Mucosa of descending colon (tissue), 3 donors: ENCODE measurements around the gene PRRG3. TPM values are rescaled to one million over a fixed set of nuclear protein-coding genes. Genes with fewer than 3 reads are reported as not detected.

Experiments
- ATAC-seq: fragments of 200-7000 bp; cut with Tn5 transposase; one replicate; pipeline ENCODE4 v1.9.1; 2020; ENCODE audit warnings: mild to moderate bottlenecking, moderate library complexity
- DNase-seq, 3 donors: peaks; one replicate each; pipeline ENCODE4 v3.0.0-alpha.2; 2020
- H3K36me3 ChIP-seq: fragments of 200-600 bp; one replicate; pipeline ENCODE4 v1.8.0; 2021; ENCODE audit warnings: low read depth, mild to moderate bottlenecking
- H3K4me1 ChIP-seq: fragments of 200-600 bp; one replicate; pipeline ENCODE4 v1.8.0; 2021; ENCODE audit warnings: low read depth, mild to moderate bottlenecking
- H3K4me3 ChIP-seq: fragments of 200-600 bp; one replicate; pipeline ENCODE4 v1.8.0; 2021; ENCODE audit warnings: mild to moderate bottlenecking
- H3K9me3 ChIP-seq: fragments of 200-600 bp; one replicate; pipeline ENCODE4 v1.8.0; 2021; ENCODE audit warnings: mild to moderate bottlenecking
- intact Hi-C, 2 donors: fragments of 100-400 bp; cut with DNase I in 1 of 2; cut with micrococcal nuclease in 1 of 2; formaldehyde crosslinking; loops; one replicate each; pipeline versions ENCODE4 v1.11.0 to v1.11.1; 2022; cut with DNase I, micrococcal nuclease
- total RNA-seq, 3 donors: library from RNA; stranded (reverse); fragmentation: NEBNext Ultra II Directional in 2 of 3; extraction: Animal tissue kit (Norgen Biotek cat#: 25700) in 2 of 3; gene quantifications; one replicate each; pipeline versions ENCODE4 v1.2.1 to v1.2.4, GENCODE V29; 2021 to 2023
- TF ChIP-seq, protein P1 (sequence below): fragments of 200-600 bp; IDR thresholded peaks from one replicate; pipeline ENCODE4 v1.8.0; 2022; ENCODE audit warnings: antibody characterized with exemption, mild to moderate bottlenecking
- donor health status: DM: no; HTN: no; CAD: no; lungs with moderate emphysema.
- donor health status: DM: no; HTN: no; CAD: no.
- donor health status: DM: no; HTN: yes; CAD: no.

Gene PRRG3
- total RNA-seq, 3 donors from 2014 or later: 0.06 to 2.8 (median 0.22) TPM

DNA sequence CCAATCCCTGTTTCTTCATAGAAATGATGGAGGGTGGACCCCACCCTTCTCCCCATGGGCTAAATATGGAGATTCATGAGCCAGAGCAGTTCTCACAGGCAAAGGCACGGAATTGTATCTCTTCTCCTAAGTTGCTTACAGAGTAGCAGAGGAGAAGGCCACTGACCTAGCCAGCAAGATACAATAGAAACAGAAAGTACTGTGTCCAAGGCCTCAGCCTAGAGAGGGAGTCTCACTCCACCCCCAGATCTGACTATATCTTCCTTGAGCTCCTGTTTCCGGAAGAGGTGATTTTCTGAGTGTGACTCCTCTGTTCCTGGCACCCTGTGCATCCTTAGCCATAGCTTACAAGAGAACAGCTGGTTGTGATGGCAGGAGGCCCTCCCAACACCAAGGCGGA is 20.5 kb downstream of the PRRG3 start, which contains the start of gene FATE1:
TSS of gene FATE1 (plus strand) at position 284 of the 400 bp plus-strand sequence. CDS start at position 369, 85 bp downstream.
- TF ChIP-seq, protein P1, sequence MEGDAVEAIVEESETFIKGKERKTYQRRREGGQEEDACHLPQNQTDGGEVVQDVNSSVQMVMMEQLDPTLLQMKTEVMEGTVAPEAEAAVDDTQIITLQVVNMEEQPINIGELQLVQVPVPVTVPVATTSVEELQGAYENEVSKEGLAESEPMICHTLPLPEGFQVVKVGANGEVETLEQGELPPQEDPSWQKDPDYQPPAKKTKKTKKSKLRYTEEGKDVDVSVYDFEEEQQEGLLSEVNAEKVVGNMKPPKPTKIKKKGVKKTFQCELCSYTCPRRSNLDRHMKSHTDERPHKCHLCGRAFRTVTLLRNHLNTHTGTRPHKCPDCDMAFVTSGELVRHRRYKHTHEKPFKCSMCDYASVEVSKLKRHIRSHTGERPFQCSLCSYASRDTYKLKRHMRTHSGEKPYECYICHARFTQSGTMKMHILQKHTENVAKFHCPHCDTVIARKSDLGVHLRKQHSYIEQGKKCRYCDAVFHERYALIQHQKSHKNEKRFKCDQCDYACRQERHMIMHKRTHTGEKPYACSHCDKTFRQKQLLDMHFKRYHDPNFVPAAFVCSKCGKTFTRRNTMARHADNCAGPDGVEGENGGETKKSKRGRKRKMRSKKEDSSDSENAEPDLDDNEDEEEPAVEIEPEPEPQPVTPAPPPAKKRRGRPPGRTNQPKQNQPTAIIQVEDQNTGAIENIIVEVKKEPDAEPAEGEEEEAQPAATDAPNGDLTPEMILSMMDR: no peak
- H3K9me3 ChIP-seq: no peaks in the 10 kb centered on the region
- DNase-seq (no peak), ATAC-seq (no peak)
- no peaks in the 10 kb centered on the region for H3K36me3 ChIP-seq
- intact Hi-C loops: no loop called here
- H3K4me1 ChIP-seq: no peaks in the 10 kb centered on the region
- no peak within 1 kb of the TSS for H3K4me3 ChIP-seq

DNA sequence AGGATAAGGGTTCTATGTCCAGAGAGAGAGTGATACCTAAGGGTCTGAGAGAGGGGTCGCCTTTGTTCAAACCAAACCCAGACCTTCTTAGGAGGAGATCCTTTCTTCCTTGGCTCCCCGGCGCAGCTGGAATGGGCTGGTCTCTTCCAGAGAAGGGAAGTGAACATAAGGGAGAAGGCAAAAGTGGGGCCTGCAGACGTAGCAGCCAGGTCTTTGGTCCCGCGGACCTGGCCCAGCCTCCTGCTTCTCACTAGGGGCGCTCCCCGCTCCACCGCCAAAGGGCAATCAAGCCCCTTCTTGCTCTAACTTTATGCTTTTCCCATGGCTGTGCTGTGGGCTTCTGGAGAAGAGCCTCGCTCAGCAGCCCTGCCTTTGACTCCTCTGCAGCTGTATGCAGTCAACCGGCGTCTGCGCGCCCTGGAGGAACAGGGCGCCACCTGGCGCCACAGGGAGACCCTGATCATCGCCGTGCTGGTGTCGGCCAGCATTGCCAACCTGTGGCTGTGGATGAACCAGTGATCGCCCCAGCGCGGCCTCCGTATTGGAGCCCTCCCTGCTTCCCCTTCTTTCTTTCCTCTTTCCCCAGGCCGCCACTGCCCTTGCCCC is 27.1 kb downstream of the PRRG3 start:
- Histone ChIP-seq H3K4me1 (no peaks in the 10 kb centered on the region), H3K9me3 (no peaks in the 10 kb centered on the region), H3K4me3 (no peak overlapping the region), H3K36me3 (no peaks in the 10 kb centered on the region)
- DNase-seq (peak in 2 of 3 donors; percentile 42 to 49), ATAC-seq (peak; percentile 76)
- intact Hi-C loops: no loop called here
- TF ChIP-seq, protein P1: no peak

DNA sequence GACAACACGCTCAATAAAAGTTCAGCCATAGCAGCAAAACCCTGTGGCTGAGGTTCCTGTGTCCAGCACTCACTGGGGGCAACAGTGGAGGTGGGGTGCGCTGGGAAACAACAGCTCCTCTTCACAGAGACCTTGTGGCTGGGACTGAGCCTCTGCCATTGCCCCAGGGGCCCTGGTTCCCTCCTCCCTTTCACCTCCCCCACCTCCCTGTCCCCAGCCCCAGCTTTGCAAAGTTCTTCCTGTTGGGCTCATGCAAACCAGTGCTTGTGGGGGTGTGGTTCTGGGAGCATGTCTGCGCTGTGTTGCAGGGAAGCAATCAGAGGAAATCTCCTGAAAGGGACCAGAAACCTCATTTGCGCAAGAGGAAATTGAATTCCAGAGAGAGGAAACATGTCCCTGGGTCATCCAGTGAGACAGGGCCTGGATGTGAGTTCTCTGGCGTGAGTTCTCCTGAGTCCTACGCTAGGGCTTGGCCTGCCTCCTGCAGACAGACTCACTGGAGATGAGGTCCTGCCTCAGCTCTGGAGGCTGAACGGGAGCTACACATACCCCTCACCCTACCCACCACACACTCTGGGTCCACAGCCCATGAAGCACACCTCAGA is 28.0 kb downstream of the PRRG3 start:
- ATAC-seq: no peak

DNA sequence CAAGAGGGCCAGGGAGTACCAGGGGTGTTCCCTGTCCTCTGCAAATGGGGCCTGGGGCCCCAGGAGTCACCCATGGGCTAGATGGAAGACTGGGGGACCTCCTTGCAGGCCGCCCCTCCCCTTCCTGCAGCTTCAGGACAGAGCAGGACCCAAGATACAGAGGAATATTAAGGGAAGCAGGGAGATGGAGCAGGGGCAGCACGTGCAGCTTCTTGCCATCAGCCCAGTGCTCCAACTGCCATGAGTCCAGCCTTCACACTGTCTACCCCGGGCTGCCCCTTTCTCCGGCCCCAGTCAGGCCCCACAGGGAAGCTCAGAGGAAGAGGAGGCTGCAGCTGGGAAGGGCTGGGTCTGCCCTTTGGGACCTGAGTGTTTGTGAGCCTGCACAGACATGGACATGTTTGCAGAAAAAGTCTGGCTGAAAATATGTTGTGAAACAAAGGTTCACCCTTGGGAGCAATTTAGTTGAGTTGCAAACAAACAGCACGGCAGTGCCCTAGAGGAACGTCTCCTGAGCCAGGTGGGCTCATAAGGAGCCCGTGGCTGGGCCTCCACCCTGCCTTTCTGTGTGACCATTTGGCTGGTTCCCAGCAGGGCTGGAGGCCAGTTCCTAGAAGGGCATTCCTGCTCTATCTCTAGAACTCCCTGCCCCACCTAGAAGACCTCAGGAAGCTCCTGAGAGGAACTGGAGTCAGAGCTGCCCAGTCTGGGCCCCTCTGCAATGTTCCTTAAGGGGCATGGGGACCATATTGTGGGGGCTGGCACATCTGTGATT is 29.5 kb downstream of the PRRG3 start:
- TF ChIP-seq, protein P1: no peak
- Histone ChIP-seq H3K36me3 (no peaks in the 10 kb centered on the region), H3K4me1 (no peaks in the 10 kb centered on the region), H3K4me3 (no peak overlapping the region), H3K9me3 (no peaks in the 10 kb centered on the region)
- no peak for ATAC-seq
- DNase-seq: no peak
- intact Hi-C loops: no loop called here

More for the DNA sequence above, 28.0 kb downstream of the PRRG3 start:
- Histone ChIP-seq H3K9me3 (no peaks in the 10 kb centered on the region), H3K4me1 (no peaks in the 10 kb centered on the region), H3K4me3 (no peak overlapping the region), H3K36me3 (no peaks in the 10 kb centered on the region)
- TF ChIP-seq, protein P1: no peak
- intact Hi-C loops: no loop called here
- DNase-seq: no peak

DNA sequence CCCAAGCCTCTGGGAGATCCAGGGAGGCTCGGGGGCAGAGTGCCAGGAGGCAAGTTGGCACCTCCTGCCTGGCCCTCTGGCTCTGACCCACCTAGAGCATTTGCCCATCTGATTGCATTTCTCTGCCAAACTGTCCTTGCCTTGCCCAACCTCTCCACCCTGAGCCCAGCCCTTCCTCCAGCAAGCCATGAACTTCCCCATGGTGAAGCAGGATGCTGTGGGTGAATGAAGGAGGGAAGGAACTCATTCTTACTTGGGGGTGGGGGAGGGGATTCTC is 30.0 kb downstream of the PRRG3 start:
- Histone ChIP-seq H3K4me1 (no peaks in the 10 kb centered on the region), H3K9me3 (no peaks in the 10 kb centered on the region), H3K36me3 (no peaks in the 10 kb centered on the region), H3K4me3 (no peak overlapping the region)
- ATAC-seq: no peak
- intact Hi-C loops: no loop called here
- TF ChIP-seq, protein P1: no peak
- DNase-seq: no peak
